Measurements from ENCODE around the gene NEDD4. TPM values are rescaled to one million over a fixed set of nuclear protein-coding genes. Genes with fewer than 3 reads are reported as not detected.
"Not testable (repeated sequence)": the region's sequence is repeated elsewhere in the genome, so short reads cannot be mapped to it uniquely, and the experiment has no call there.

The NEDD4 gene
- total RNA-seq, 2 donors from 2014 or later: 7.2 to 11.1 TPM

- H3K36me3 Mint-ChIP-seq (ENCODE audit: low read depth): no peaks in the 10 kb centered on the region
- H3K9me3 ChIP-seq (ENCODE audit: control insufficient read depth, low read length, poor library complexity, severe bottlenecking): no peaks in the 10 kb centered on the region
- no peak for ATAC-seq
- DNase-seq: no peak
- H3K27me3 Mint-ChIP-seq: no peaks in the 10 kb centered on the region
- H3K27ac Mint-ChIP-seq: no peak overlapping the region
- peaks cover 5% of the 10 kb centered on the region for H3K4me1 Mint-ChIP-seq
- H3K4me3 Mint-ChIP-seq: no peak overlapping the region
Measured at GRCh38 chr15:55891196-55891595, 102.2 kb downstream of the NEDD4 start.

DNA sequence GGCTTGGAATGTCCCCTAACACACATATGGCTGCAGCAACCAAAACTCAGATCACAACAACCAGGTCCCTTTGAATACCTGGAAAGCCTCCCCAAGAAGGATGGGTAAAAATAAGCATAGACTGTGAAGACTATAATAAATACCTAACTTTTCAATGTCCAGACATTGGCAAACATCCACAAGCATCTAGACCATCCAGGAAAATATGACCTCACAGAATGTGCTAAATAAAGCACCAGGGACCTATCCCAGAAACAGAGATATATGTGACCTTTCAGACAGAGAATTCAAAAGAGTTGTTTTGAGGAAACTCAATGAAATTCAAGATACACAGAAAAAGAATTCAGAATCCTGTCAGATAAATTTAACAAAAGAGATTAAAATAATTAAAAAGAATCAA, 109.2 kb downstream of the NEDD4 start:
- no peak for ATAC-seq
- peaks cover 2% of the 10 kb centered on the region for H3K4me1 Mint-ChIP-seq
- no peak for DNase-seq

DNA sequence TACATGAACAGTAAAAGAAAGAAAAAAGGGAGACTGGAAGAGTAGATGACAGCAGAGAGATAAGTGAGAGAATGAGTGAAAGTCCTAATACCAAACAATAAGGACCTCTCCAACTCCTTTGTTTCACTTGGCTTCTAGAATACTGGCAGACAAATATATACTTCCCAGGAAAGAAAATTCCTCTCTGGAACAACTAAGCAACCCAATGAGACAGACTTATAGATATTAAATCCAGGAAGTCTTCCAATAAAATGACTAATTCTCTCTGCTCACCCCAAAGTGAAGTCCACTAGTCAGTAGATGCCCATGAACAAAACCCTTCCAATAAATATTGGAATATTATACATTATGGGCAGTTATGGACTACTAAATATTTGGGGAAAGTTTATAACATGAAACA, 114.2 kb downstream of the NEDD4 start:
- peaks cover 2% of the 10 kb centered on the region for H3K4me1 Mint-ChIP-seq
- DNase-seq: no peak
- H3K27me3 Mint-ChIP-seq: no peaks in the 10 kb centered on the region
- no peaks in the 10 kb centered on the region for H3K36me3 Mint-ChIP-seq (ENCODE audit: low read depth)
- no peaks in the 10 kb centered on the region for H3K9me3 ChIP-seq (ENCODE audit: control insufficient read depth, low read length, poor library complexity, severe bottlenecking)
- no peak for ATAC-seq
- no peak overlapping the region for H3K27ac Mint-ChIP-seq
- no peak overlapping the region for H3K4me3 Mint-ChIP-seq

More for the DNA sequence above, 109.2 kb downstream of the NEDD4 start:
- no peaks in the 10 kb centered on the region for H3K27me3 Mint-ChIP-seq
- no peak overlapping the region for H3K27ac Mint-ChIP-seq
- no peaks in the 10 kb centered on the region for H3K36me3 Mint-ChIP-seq (ENCODE audit: low read depth)
- H3K9me3 ChIP-seq (ENCODE audit: control insufficient read depth, low read length, poor library complexity, severe bottlenecking): no peaks in the 10 kb centered on the region
- no peak overlapping the region for H3K4me3 Mint-ChIP-seq

DNA sequence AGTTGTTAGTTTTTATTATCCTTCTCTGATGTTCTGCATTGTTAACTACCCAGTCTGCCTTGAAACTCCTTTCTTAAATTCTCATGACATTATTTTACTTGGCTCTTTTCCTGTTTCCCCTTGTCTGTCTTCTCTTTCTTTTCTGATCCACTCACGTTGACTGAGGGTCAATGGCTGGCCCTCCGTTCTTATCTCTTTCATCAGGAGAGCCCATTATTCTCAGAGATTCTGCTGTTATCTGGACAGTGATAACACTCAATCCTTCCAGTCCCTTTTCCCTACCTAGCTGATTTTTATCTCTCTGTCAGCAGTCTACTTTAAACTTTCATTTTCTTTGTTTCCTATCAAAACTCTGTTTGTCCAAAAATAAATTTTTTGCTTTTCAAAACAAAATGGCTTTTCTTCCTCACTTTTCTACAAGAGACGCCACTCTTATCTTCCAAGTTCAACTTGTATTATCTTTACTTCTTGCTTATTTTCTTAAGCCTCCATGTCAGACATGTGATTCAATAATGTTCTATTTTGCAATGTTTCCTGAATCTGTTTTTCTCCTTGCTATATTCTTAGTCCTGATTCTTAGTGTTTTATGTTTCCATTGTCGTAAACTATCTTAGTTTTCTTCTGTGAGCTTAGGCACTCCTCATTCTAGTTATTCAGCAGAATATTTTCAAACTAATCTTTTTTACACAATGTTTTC, 120.2 kb downstream of the NEDD4 start:
- no peak overlapping the region for H3K4me3 Mint-ChIP-seq

DNA sequence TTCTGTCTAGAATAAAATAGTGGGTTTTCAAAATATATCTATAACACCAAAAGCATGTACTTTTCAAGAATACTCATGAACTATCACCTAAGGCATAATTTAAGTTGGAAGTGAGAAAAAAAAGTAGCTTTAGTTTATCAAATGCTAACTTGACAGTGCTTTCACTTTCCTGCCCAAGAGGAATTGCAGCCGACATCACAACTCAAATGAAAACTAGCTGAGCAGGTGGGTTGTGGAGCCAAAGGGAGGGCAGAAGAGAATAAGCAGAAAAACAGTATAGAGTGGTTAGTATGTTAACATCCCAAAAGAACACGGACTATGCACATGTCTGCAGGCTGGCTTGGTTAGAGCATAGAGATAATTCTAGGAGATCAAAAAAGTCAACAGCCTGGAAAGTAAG, 120.9 kb downstream of the NEDD4 start:
- H3K4me3 Mint-ChIP-seq: no peak overlapping the region
- H3K27me3 Mint-ChIP-seq: no peaks in the 10 kb centered on the region
- H3K27ac Mint-ChIP-seq: no peak overlapping the region
- H3K4me1 Mint-ChIP-seq: peaks cover 10% of the 10 kb centered on the region
- H3K36me3 Mint-ChIP-seq (ENCODE audit: low read depth): peaks cover 4% of the 10 kb centered on the region
- no peak for ATAC-seq
- no peak for DNase-seq
- no peaks in the 10 kb centered on the region for H3K9me3 ChIP-seq (ENCODE audit: control insufficient read depth, low read length, poor library complexity, severe bottlenecking)

More for the DNA sequence above, 120.2 kb downstream of the NEDD4 start:
- H3K27me3 Mint-ChIP-seq: no peaks in the 10 kb centered on the region
- H3K36me3 Mint-ChIP-seq (ENCODE audit: low read depth): peaks cover 4% of the 10 kb centered on the region
- H3K4me1 Mint-ChIP-seq: peaks cover 10% of the 10 kb centered on the region
- no peak for DNase-seq
- ATAC-seq: no peak
- no peak overlapping the region for H3K27ac Mint-ChIP-seq
- H3K9me3 ChIP-seq (ENCODE audit: control insufficient read depth, low read length, poor library complexity, severe bottlenecking): no peaks in the 10 kb centered on the region

GRCh38 chr15:55869660-55870059, 123.8 kb downstream of the NEDD4 start:
- DNase-seq (no peak), ATAC-seq (no peak)
- H3K27ac Mint-ChIP-seq: no peak overlapping the region
- no peak overlapping the region for H3K4me3 Mint-ChIP-seq
- peaks cover 13% of the 10 kb centered on the region for H3K4me1 Mint-ChIP-seq
- H3K36me3 Mint-ChIP-seq (ENCODE audit: low read depth): peaks cover 6% of the 10 kb centered on the region
- H3K9me3 ChIP-seq (ENCODE audit: control insufficient read depth, low read length, poor library complexity, severe bottlenecking): no peaks in the 10 kb centered on the region
- no peaks in the 10 kb centered on the region for H3K27me3 Mint-ChIP-seq

GRCh38 chr15:55868707-55869106, 124.7 kb downstream of the NEDD4 start:
- peaks cover 13% of the 10 kb centered on the region for H3K4me1 Mint-ChIP-seq
- H3K9me3 ChIP-seq (ENCODE audit: control insufficient read depth, low read length, poor library complexity, severe bottlenecking): no peaks in the 10 kb centered on the region
- ATAC-seq (no peak), DNase-seq (no peak)
- H3K36me3 Mint-ChIP-seq (ENCODE audit: low read depth): peaks cover 6% of the 10 kb centered on the region
- H3K27ac Mint-ChIP-seq: no peak overlapping the region
- no peaks in the 10 kb centered on the region for H3K27me3 Mint-ChIP-seq
- H3K4me3 Mint-ChIP-seq: no peak overlapping the region

DNA sequence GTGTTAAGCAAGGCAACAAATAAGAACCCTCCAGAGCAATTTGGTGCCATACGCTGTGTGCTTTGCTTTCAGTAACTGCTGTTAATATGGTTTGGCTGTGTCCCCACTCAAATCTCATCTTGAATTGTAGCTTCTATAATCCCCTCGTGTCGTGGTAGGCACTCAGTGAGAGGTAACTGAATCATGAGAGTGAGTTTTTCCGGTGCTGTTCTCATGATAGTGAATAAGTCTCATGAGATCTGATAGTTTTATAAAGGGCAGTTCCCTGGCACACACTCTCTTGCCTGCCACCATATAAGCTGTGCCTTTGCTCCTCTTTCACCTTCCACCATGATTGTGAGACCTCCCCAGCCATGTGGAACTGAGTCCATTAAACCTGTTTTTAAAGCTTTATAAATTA, 125.1 kb downstream of the NEDD4 start:
- not testable (repeated sequence) for H3K36me3 Mint-ChIP-seq (ENCODE audit: low read depth); DNase-seq; H3K4me3 Mint-ChIP-seq; H3K27ac Mint-ChIP-seq; H3K27me3 Mint-ChIP-seq; H3K9me3 ChIP-seq (ENCODE audit: control insufficient read depth, low read length, poor library complexity, severe bottlenecking); ATAC-seq
- peaks cover 10% of the 10 kb centered on the region for H3K4me1 Mint-ChIP-seq

- DNase-seq (no peak), ATAC-seq (no peak)
- Mint-ChIP-seq H3K27ac (peak overlapping the region; percentile 24), H3K4me1 (peaks cover 3% of the 10 kb centered on the region), H3K27me3 (no peaks in the 10 kb centered on the region), H3K36me3 (ENCODE audit: low read depth) (peaks cover 11% of the 10 kb centered on the region), H3K4me3 (no peak overlapping the region)
- H3K9me3 ChIP-seq (ENCODE audit: control insufficient read depth, low read length, poor library complexity, severe bottlenecking): no peaks in the 10 kb centered on the region
Measured at GRCh38 chr15:55863911-55864310, 129.5 kb downstream of the NEDD4 start.

GRCh38 chr15:55861115-55861514, 132.3 kb downstream of the NEDD4 start:
- Mint-ChIP-seq H3K4me3 (no peak overlapping the region), H3K4me1 (peaks cover 5% of the 10 kb centered on the region), H3K36me3 (ENCODE audit: low read depth) (peaks cover 11% of the 10 kb centered on the region)

GRCh38 chr15:55860468-55860867, 132.9 kb downstream of the NEDD4 start:
- Mint-ChIP-seq H3K27me3 (no peaks in the 10 kb centered on the region), H3K4me3 (no peak overlapping the region), H3K4me1 (peaks cover 2% of the 10 kb centered on the region), H3K27ac (no peak overlapping the region), H3K36me3 (ENCODE audit: low read depth) (peaks cover 14% of the 10 kb centered on the region)
- DNase-seq (no peak), ATAC-seq (no peak)
- H3K9me3 ChIP-seq (ENCODE audit: control insufficient read depth, low read length, poor library complexity, severe bottlenecking): no peaks in the 10 kb centered on the region

More at GRCh38 chr15:55861115-55861514, 132.3 kb downstream of the NEDD4 start:
- no peaks in the 10 kb centered on the region for H3K9me3 ChIP-seq (ENCODE audit: control insufficient read depth, low read length, poor library complexity, severe bottlenecking)
- ATAC-seq: no peak
- no peak for DNase-seq
- Mint-ChIP-seq H3K27ac (no peak overlapping the region), H3K27me3 (no peaks in the 10 kb centered on the region)

DNA sequence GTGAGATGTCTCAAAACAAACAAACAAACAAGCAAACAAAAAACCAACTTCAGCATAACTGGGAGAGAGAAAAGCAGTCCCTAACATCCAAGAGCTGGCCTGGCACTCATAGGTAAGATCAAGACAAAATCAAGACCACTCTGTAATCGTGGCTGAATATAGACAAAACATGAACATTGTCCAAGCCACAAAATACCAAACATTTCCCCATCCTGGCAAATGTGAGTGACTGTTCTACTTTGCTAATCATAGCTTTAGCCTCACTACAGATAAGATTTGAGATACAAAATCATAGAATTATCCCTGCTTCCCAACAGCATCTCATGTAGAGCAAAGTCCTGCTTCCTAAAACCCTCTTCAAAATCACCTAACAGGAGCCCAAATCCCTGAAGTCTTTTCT, 133.7 kb downstream of the NEDD4 start:
- H3K27ac Mint-ChIP-seq: no peak overlapping the region
- H3K9me3 ChIP-seq (ENCODE audit: control insufficient read depth, low read length, poor library complexity, severe bottlenecking): no peaks in the 10 kb centered on the region
- peaks cover 2% of the 10 kb centered on the region for H3K4me1 Mint-ChIP-seq
- no peaks in the 10 kb centered on the region for H3K27me3 Mint-ChIP-seq
- no peak overlapping the region for H3K4me3 Mint-ChIP-seq
- ATAC-seq (no peak), DNase-seq (no peak)
- H3K36me3 Mint-ChIP-seq (ENCODE audit: low read depth): peaks cover 15% of the 10 kb centered on the region

- Mint-ChIP-seq H3K27ac (no peak overlapping the region), H3K4me1 (peaks cover 2% of the 10 kb centered on the region), H3K4me3 (no peak overlapping the region), H3K36me3 (ENCODE audit: low read depth) (peaks cover 15% of the 10 kb centered on the region), H3K27me3 (no peaks in the 10 kb centered on the region)
- ATAC-seq: no peak
- no peak for DNase-seq
- H3K9me3 ChIP-seq (ENCODE audit: control insufficient read depth, low read length, poor library complexity, severe bottlenecking): no peaks in the 10 kb centered on the region
Measured at GRCh38 chr15:55858661-55859060, 134.8 kb downstream of the NEDD4 start.

DNA sequence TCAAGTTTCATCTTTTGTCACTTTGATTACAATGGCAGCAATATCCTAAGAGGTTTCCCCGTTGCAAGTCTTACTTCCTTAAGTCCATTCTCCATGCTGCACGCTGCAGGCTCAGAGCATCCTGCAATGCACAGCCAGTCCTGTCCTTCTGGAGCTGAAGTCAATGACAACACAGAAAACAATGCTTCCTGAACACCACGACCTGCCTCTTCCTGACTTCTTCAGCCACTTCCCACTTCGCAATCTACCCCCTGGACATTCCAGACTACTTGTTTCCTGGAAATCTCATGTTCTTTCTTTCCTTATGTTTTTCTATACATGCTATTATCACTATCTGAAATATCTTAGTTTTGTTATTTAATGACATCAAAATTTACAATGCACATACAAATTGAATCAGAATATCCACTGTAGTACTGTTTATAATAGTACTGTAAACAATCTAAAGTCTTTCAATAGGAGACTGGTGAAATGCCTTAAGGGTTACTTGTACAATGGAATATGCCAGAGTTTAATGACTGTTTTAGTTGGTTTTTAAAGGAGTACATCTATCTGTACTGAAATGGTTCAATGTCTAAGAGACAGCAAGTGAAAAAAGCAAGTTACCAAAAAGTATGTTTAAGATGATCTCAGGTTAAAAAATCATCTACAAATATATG, 136.8 kb downstream of the NEDD4 start:
- DNase-seq (no peak), ATAC-seq (no peak)
- H3K27me3 Mint-ChIP-seq: no peaks in the 10 kb centered on the region
- H3K4me1 Mint-ChIP-seq: peaks cover 2% of the 10 kb centered on the region
- H3K9me3 ChIP-seq (ENCODE audit: control insufficient read depth, low read length, poor library complexity, severe bottlenecking): no peaks in the 10 kb centered on the region
- H3K27ac Mint-ChIP-seq: no peak overlapping the region
- H3K4me3 Mint-ChIP-seq: no peak overlapping the region
- peaks cover 13% of the 10 kb centered on the region for H3K36me3 Mint-ChIP-seq (ENCODE audit: low read depth)

Data from T-helper 17 cell (primary cell).